Right lobe of liver (tissue), 6 donors: Measurements from ENCODE around the gene MAST4. TPM values are rescaled to one million over a fixed set of nuclear protein-coding genes. Genes with fewer than 3 reads are reported as not detected.

Experiments
- ATAC-seq, 4 donors: fragments of 200-7000 bp; cut with Tn5 transposase; one replicate each; pipeline ENCODE4 v1.9.1; 2020; ENCODE audit warnings: mild to moderate bottlenecking in 4 of 4, moderate library complexity in 4 of 4
- DNase-seq, 3 donors: peaks; one replicate each; pipeline ENCODE4 v3.0.0-alpha.2; 2020
- H3K27ac ChIP-seq, 3 donors: fragments of 200-600 bp; one replicate each; pipeline ENCODE4 v1.8.0; 2022
- H3K27me3 ChIP-seq, 2 donors: fragments of 200-600 bp; one replicate each; pipeline ENCODE4 v1.8.0; 2022
- H3K36me3 ChIP-seq, 4 donors: fragments of 200-600 bp; sonication (generic) in 1 of 4; one replicate each; pipeline versions ENCODE4 v1.5.1 to v1.8.0; 2017 to 2022; ENCODE audit warnings: control low read depth in 1 of 4
- H3K4me1 ChIP-seq, 4 donors: fragments of 200-600 bp; sonication (generic) in 1 of 4; one replicate each; pipeline versions ENCODE4 v1.5.1 to v1.8.0; 2017 to 2022; ENCODE audit warnings: control low read depth in 1 of 4
- H3K4me3 ChIP-seq, 3 donors: fragments of 200-600 bp; one replicate each; pipeline ENCODE4 v1.8.0; 2022
- H3K9me3 ChIP-seq, 4 donors: fragments of 200-600 bp; sonication (generic) in 1 of 4; one replicate each; pipeline versions ENCODE4 v1.5.1 to v1.8.0; 2017 to 2022; ENCODE audit warnings: control low read depth in 1 of 4
- POLR2A ChIP-seq: fragments of 450-650 bp; IDR thresholded peaks from one replicate; pipeline ENCODE4 v1.6.1; 2017; ENCODE audit warnings: antibody characterized with exemption, mild to moderate bottlenecking
- WGBS: methylation state at CpG from one replicate; pipeline ENCODE4 v1.1.6; 2018; ENCODE audit warnings: low coverage, low lambda C conversion rate; ENCODE audit not compliant: insufficient coverage; ENCODE audit errors: missing lambda C conversion rate; 5-methylcytosine and 5-hydroxymethylcytosine counted together
- intact Hi-C, 2 donors: fragments of 100-400 bp; cut with DNase I; formaldehyde crosslinking; loops; one replicate each; pipeline versions ENCODE4 v1.11.2 to v1.14.1; 2022
- total RNA-seq, 6 experiments: library from RNA; depleted of rRNA in 2 of 6; stranded (reverse); fragments of >200 nt in 2 of 6; fragmentation: NEBNext Ultra II Directional in 3 of 6; extraction: Animal tissue kit (Norgen Biotek cat#: 25700) in 3 of 6; gene quantifications; one replicate each; pipeline versions ENCODE4 v1.1.0 to v1.2.4, GENCODE V29; 2016 to 2023
- TF ChIP-seq, protein P1 (sequence below), 4 donors: fragments of 200-600 bp in 3 of 4; fragments of 450-650 bp in 1 of 4; IDR thresholded peaks; one replicate each; pipeline versions ENCODE4 v1.5.1 to v1.8.0; 2016 to 2022; ENCODE audit warnings: antibody characterized with exemption in 4 of 4, mild to moderate bottlenecking in 2 of 4
- donor health status: DM: no; HTN: yes; CAD: no.
- donor health status: DM: no; HTN: no; CAD: no.
- donor health status: DM: no; HTN: no; CAD: no.
- donor health status: DM: no; HTN: yes; CAD: no.
- donor health status: DM: no; HTN: yes; CAD: no.

MAST4 gene
- total RNA-seq, 6 experiments from 2014 or later: 9.4 to 23.5 (median 13.9) TPM

DNA sequence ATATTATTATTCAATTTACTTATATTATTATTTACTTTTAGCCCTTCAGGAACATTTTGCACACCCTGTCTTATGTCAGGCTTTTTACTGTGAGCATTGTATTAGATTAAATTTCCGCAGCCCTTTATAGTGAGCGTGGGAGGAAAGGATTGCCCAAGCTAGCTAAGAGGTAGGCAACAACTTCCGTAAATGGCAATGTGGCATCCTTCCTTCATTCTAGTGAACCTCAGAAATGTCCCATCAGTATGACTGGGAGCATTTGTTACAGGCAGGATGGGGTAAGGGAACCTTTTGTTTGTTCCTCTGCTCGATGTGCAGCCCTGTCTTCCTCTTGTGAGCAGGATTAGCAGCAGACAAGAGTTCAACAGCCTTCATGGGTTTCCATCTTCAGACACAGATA is 606.6 kb downstream of the MAST4 start:
- Histone ChIP-seq H3K27me3 (no peaks in the 10 kb centered on the region), H3K36me3 (no peaks in the 10 kb centered on the region), H3K9me3 (no peaks in the 10 kb centered on the region), H3K27ac (no peak overlapping the region), H3K4me1 (no peaks in the 10 kb centered on the region), H3K4me3 (no peak overlapping the region)
- DNase-seq: no peak
- peak; percentile 37 to 47 (median 40) for ATAC-seq
- 55% methylated on average over 4 of the region's 4 CpGs for WGBS
- intact Hi-C loops: loop anchor here in 1 of 2 donors (10.0 kb wide), 1 partner anchor 48 kb away; no protein-coding TSS in a partner anchor
- TF ChIP-seq, protein P1, sequence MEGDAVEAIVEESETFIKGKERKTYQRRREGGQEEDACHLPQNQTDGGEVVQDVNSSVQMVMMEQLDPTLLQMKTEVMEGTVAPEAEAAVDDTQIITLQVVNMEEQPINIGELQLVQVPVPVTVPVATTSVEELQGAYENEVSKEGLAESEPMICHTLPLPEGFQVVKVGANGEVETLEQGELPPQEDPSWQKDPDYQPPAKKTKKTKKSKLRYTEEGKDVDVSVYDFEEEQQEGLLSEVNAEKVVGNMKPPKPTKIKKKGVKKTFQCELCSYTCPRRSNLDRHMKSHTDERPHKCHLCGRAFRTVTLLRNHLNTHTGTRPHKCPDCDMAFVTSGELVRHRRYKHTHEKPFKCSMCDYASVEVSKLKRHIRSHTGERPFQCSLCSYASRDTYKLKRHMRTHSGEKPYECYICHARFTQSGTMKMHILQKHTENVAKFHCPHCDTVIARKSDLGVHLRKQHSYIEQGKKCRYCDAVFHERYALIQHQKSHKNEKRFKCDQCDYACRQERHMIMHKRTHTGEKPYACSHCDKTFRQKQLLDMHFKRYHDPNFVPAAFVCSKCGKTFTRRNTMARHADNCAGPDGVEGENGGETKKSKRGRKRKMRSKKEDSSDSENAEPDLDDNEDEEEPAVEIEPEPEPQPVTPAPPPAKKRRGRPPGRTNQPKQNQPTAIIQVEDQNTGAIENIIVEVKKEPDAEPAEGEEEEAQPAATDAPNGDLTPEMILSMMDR (IDR thresholded peaks at IDR 0.05): no peak
- no peak for TF ChIP-seq POLR2A

GRCh38 chr5:67203701-67204074 is 607.5 kb downstream of the MAST4 start:
- ATAC-seq (no peak), DNase-seq (no peak)
- Histone ChIP-seq H3K36me3 (no peaks in the 10 kb centered on the region), H3K27ac (no peak overlapping the region), H3K9me3 (no peaks in the 10 kb centered on the region), H3K27me3 (no peaks in the 10 kb centered on the region), H3K4me1 (no peaks in the 10 kb centered on the region), H3K4me3 (no peak overlapping the region)
- WGBS: 45% methylated on average over 2 of the region's 2 CpGs
- TF ChIP-seq POLR2A: no peak
- TF ChIP-seq, protein P1 (IDR thresholded peaks at IDR 0.05): no peak
- intact Hi-C loops: loop anchor here in 1 of 2 donors (10.0 kb wide), 1 partner anchor 49 kb away; no protein-coding TSS in a partner anchor

GRCh38 chr5:67204821-67205220 is 608.6 kb downstream of the MAST4 start:
- no peaks in the 10 kb centered on the region for H3K9me3 ChIP-seq
- H3K4me3 ChIP-seq: no peak overlapping the region
- DNase-seq: no peak
- no peaks in the 10 kb centered on the region for H3K27me3 ChIP-seq
- intact Hi-C loops: loop anchor here in 1 of 2 donors (10.0 kb wide), 1 partner anchor 50 kb away; no protein-coding TSS in a partner anchor
- 63% methylated on average over 5 of the region's 5 CpGs for WGBS
- H3K36me3 ChIP-seq: no peaks in the 10 kb centered on the region
- TF ChIP-seq POLR2A: no peak
- TF ChIP-seq, protein P1 (IDR thresholded peaks at IDR 0.05): no peak
- ATAC-seq: no peak
- H3K4me1 ChIP-seq: no peaks in the 10 kb centered on the region
- no peak overlapping the region for H3K27ac ChIP-seq

DNA sequence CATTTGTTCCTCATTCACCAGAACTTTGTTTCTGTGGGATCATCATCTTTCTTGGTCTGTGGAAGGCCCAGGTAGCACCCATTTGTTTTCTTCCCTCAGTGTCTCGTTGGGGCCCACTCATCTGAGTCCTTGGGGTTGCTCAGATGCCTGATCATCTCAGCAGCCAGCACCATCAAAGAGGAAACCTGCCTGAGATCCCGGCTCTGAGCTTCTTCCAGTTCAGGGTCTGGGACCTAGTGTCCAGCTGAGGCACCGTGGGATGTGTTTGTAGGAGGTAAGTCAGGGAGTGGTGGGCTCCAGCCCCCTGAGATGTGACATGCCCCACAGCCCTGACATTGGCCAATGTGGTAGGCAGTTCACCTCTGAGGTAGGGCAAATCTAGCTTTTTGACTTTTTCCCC is 609.8 kb downstream of the MAST4 start:
- 85% methylated on average over 3 of the region's 3 CpGs for WGBS
- intact Hi-C loops: loop anchor here in 1 of 2 donors (10.0 kb wide), 1 partner anchor 51 kb away; no protein-coding TSS in a partner anchor
- TF ChIP-seq POLR2A: no peak
- TF ChIP-seq, protein P1 (IDR thresholded peaks at IDR 0.05): no peak

More for the DNA sequence above, 609.8 kb downstream of the MAST4 start:
- Histone ChIP-seq H3K27ac (peak overlapping the region in 1 of 3 donors; percentile 31), H3K36me3 (no peaks in the 10 kb centered on the region), H3K27me3 (no peaks in the 10 kb centered on the region), H3K4me3 (no peak overlapping the region), H3K4me1 (no peaks in the 10 kb centered on the region), H3K9me3 (no peaks in the 10 kb centered on the region)
- DNase-seq (no peak), ATAC-seq (no peak)
